Islet precursor cell (in vitro differentiated cells): ENCODE results near the gene ANK2.

Experiments used
- DNase-seq: peaks from one replicate; pipeline ENCODE4 v3.0.0-alpha.2; 2018

The ANK2 gene

GRCh38 chr4:113356453-113356852 lies 307.0 kb downstream of the ANK2 start:
- no peak for DNase-seq

GRCh38 chr4:113358784-113359183 lies 309.3 kb downstream of the ANK2 start:
- DNase-seq, result no peak

- no peak for DNase-seq
Observed at GRCh38 chr4:113365377-113365776, 315.9 kb downstream of the ANK2 start.

GRCh38 chr4:113368056-113368455 lies 318.6 kb downstream of the ANK2 start:
- DNase-seq, result no peak

GRCh38 chr4:113371111-113371510 lies 321.7 kb downstream of the ANK2 start:
- DNase-seq, result no peak

GRCh38 chr4:113375964-113376666 lies 326.7 kb downstream of the ANK2 start:
- no peak for DNase-seq

- no peak for DNase-seq
Observed at GRCh38 chr4:113378836-113379235, 329.4 kb downstream of the ANK2 start.

GRCh38 chr4:113382704-113383103 lies 333.3 kb downstream of the ANK2 start:
- DNase-seq, result no peak

GRCh38 chr4:113383111-113383785 lies 333.8 kb downstream of the ANK2 start:
- DNase-seq, result no peak

GRCh38 chr4:113384600-113384999 lies 335.1 kb downstream of the ANK2 start:
- DNase-seq, result no peak

GRCh38 chr4:113385281-113385899 lies 335.9 kb downstream of the ANK2 start:
- DNase-seq, result no peak

- DNase-seq, result no peak
Observed at GRCh38 chr4:113389160-113389559, 339.7 kb downstream of the ANK2 start.

- DNase-seq, result no peak
Observed at GRCh38 chr4:113390850-113391249, 341.4 kb downstream of the ANK2 start.

- no peak for DNase-seq
Observed at GRCh38 chr4:113394108-113394729, 344.8 kb downstream of the ANK2 start.

GRCh38 chr4:113394730-113395530 lies 345.5 kb downstream of the ANK2 start:
- peak; percentile 67 for DNase-seq

- no peak for DNase-seq
Observed at GRCh38 chr4:113397114-113397701, 347.8 kb downstream of the ANK2 start.

- peak; percentile 93 for DNase-seq
Observed at GRCh38 chr4:113398441-113399143, 349.1 kb downstream of the ANK2 start.

- DNase-seq, result no peak
Observed at GRCh38 chr4:113404167-113404571, 354.7 kb downstream of the ANK2 start.

- no peak for DNase-seq
Observed at GRCh38 chr4:113404841-113405240, 355.4 kb downstream of the ANK2 start.

- no peak for DNase-seq
Observed at GRCh38 chr4:113405874-113406722, 356.6 kb downstream of the ANK2 start.

GRCh38 chr4:113406723-113407016 lies 357.2 kb downstream of the ANK2 start:
- DNase-seq, result no peak
